Tibial nerve (tissue), 4 donors: ENCODE results near the gene SAXO2.
"Not testable (repeated sequence)": the region's sequence is repeated elsewhere in the genome, so short reads cannot be mapped to it uniquely, and the experiment has no call there.

Experiments used
- EP300 ChIP-seq, 2 donors: sonication (generic); formaldehyde crosslinking; IDR thresholded peaks; one replicate each; pipeline ENCODE4 v1.6.1; 2017; ENCODE audit warnings: antibody characterized with exemption in 2 of 2, mild to moderate bottlenecking in 1 of 2
- POLR2A ChIP-seq, 2 donors: fragments of 450-650 bp; IDR thresholded peaks; one replicate each; pipeline ENCODE4 v1.6.1; 2017; ENCODE audit warnings: antibody characterized with exemption in 2 of 2, mild to moderate bottlenecking in 2 of 2, moderate library complexity in 2 of 2
- TF ChIP-seq, protein P1 (sequence below), 5 experiments: fragments of 200-600 bp in 3 of 5; fragments of 450-650 bp in 2 of 5; sonication (generic) in 3 of 5; IDR thresholded peaks; one replicate each; pipeline ENCODE4 v1.5.1; 2016 to 2019; ENCODE audit warnings: antibody characterized with exemption in 5 of 5, mild to moderate bottlenecking in 3 of 5, moderate library complexity in 2 of 5

DNA sequence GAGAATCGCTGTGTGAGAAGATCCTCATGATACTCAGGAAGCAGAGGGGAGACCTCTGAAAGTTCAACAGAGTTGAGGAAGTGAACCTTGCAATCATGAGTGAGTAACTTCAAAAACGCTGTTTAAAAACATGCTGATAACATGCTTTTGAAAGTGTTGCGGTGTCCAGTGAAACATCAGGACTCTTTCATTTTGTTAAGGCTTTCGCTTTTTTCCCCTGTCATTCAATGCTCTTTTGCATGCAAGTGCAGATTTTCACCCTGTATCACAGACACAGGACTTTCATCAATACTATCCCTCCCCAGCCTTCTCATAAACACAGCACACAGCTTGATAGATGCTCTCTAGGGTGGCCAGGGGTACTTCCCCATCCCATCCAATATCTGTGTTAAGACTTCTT is 23.9 kb downstream of the SAXO2 start:
- TF ChIP-seq, protein P1, sequence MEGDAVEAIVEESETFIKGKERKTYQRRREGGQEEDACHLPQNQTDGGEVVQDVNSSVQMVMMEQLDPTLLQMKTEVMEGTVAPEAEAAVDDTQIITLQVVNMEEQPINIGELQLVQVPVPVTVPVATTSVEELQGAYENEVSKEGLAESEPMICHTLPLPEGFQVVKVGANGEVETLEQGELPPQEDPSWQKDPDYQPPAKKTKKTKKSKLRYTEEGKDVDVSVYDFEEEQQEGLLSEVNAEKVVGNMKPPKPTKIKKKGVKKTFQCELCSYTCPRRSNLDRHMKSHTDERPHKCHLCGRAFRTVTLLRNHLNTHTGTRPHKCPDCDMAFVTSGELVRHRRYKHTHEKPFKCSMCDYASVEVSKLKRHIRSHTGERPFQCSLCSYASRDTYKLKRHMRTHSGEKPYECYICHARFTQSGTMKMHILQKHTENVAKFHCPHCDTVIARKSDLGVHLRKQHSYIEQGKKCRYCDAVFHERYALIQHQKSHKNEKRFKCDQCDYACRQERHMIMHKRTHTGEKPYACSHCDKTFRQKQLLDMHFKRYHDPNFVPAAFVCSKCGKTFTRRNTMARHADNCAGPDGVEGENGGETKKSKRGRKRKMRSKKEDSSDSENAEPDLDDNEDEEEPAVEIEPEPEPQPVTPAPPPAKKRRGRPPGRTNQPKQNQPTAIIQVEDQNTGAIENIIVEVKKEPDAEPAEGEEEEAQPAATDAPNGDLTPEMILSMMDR (IDR thresholded peaks at IDR 0.05) = not testable (repeated sequence)
- TF ChIP-seq EP300, POLR2A (IDR thresholded peaks at IDR 0.05): not testable (repeated sequence)
